Iris pigment epithelial cell (primary cell): Measurements from ENCODE around the gene WDR70.
A peak's percentile ranks its signal among the peaks of the same experiment; 100 is the strongest.
"Not testable (repeated sequence)": the region's sequence is repeated elsewhere in the genome, so short reads cannot be mapped to it uniquely, and the experiment has no call there.

ENCODE experiments used
- DNase-seq: peaks from one replicate; pipeline ENCODE4 v3.0.0-alpha.2; 2011; ENCODE audit warnings: low read depth

The WDR70 gene

GRCh38 chr5:37767961-37768360, 388.8 kb downstream of the WDR70 start:
- no peak for DNase-seq

- no peak for DNase-seq
Measured at GRCh38 chr5:37768371-37768770, 389.3 kb downstream of the WDR70 start.

GRCh38 chr5:37769108-37769507, 390.0 kb downstream of the WDR70 start:
- DNase-seq: no peak

GRCh38 chr5:37769840-37770239, 390.7 kb downstream of the WDR70 start:
- no peak for DNase-seq

- DNase-seq: no peak
Measured at GRCh38 chr5:37770786-37771185, 391.7 kb downstream of the WDR70 start.

GRCh38 chr5:37771203-37771611, 392.1 kb downstream of the WDR70 start:
- DNase-seq: no peak

GRCh38 chr5:37771731-37772130, 392.6 kb downstream of the WDR70 start:
- peak; percentile 97 for DNase-seq

- DNase-seq: no peak
Measured at GRCh38 chr5:37772255-37772654, 393.1 kb downstream of the WDR70 start.

- no peak for DNase-seq
Measured at GRCh38 chr5:37773809-37774208, 394.7 kb downstream of the WDR70 start.

- peak; percentile 59 for DNase-seq
Measured at GRCh38 chr5:37774912-37775483, 395.9 kb downstream of the WDR70 start.

- DNase-seq: peak; percentile 85
Measured at GRCh38 chr5:37776826-37777225, 397.7 kb downstream of the WDR70 start.

GRCh38 chr5:37777432-37778130, 398.5 kb downstream of the WDR70 start:
- DNase-seq: peak; percentile 97

- not testable (repeated sequence) for DNase-seq
Measured at GRCh38 chr5:37781409-37781808, 402.3 kb downstream of the WDR70 start.

- DNase-seq: no peak
Measured at GRCh38 chr5:37786416-37786815, 407.3 kb downstream of the WDR70 start.

GRCh38 chr5:37786862-37787519, 407.9 kb downstream of the WDR70 start:
- peak; percentile 83 for DNase-seq

GRCh38 chr5:37787742-37788141, 408.6 kb downstream of the WDR70 start:
- DNase-seq: no peak

GRCh38 chr5:37789991-37790390, 410.9 kb downstream of the WDR70 start:
- DNase-seq: peak; percentile 64

- no peak for DNase-seq
Measured at GRCh38 chr5:37791321-37791720, 412.2 kb downstream of the WDR70 start.

- peak; percentile 81 for DNase-seq
Measured at GRCh38 chr5:37792975-37793631, 414.0 kb downstream of the WDR70 start.

GRCh38 chr5:37795292-37795691, 416.2 kb downstream of the WDR70 start:
- not testable (repeated sequence) for DNase-seq

- not testable (repeated sequence) for DNase-seq
Measured at GRCh38 chr5:37796435-37796834, 417.3 kb downstream of the WDR70 start.

- DNase-seq: peak; percentile 18
Measured at GRCh38 chr5:37799865-37800421, 420.8 kb downstream of the WDR70 start.
